OCI-LY1 (cell line): ENCODE data around the gene WNT6.

ENCODE experiments used
- H2AFZ ChIP-seq: fragments of 200-600 bp; sonication (generic), shearing (Covaris generic); 2 replicates; pipeline ENCODE4 v1.6.0; 2014; ENCODE audit warnings: antibody characterized with exemption, mild to moderate bottlenecking, low read length
- H3F3A ChIP-seq: fragments of 200-600 bp; sonication (generic), shearing (Covaris generic); 2 replicates; pipeline ENCODE4 v1.6.0; 2014; ENCODE audit warnings: mild to moderate bottlenecking, antibody characterized with exemption, low read length, moderate library complexity; ENCODE audit not compliant: insufficient read depth
- H3K27ac ChIP-seq: fragments of 200-600 bp; sonication (generic); 2 replicates; pipeline ENCODE4 v1.5.1; 2014; ENCODE audit warnings: low read length, mixed run types, mild to moderate bottlenecking, low read depth; ENCODE audit not compliant: poor library complexity, severe bottlenecking
- H3K27me3 ChIP-seq: fragments of 200-600 bp; sonication (generic); 2 replicates; pipeline ENCODE4 v1.6.0; 2014; ENCODE audit warnings: antibody characterized with exemption, mild to moderate bottlenecking, low read length, moderate library complexity; ENCODE audit not compliant: insufficient read depth
- H3K36me3 ChIP-seq: fragments of 200-600 bp; sonication (generic); 2 replicates; pipeline ENCODE4 v1.6.1; 2014; ENCODE audit warnings: mild to moderate bottlenecking, antibody characterized with exemption, low read length, moderate library complexity, mixed read lengths; ENCODE audit not compliant: insufficient read depth
- H3K4me1 ChIP-seq: fragments of 200-600 bp; sonication (generic); 2 replicates; pipeline ENCODE4 v1.5.1; 2014; ENCODE audit warnings: mild to moderate bottlenecking, low read length, moderate library complexity; ENCODE audit not compliant: insufficient read depth, severe bottlenecking
- H3K4me2 ChIP-seq: fragments of 200-600 bp; sonication (generic), shearing (Covaris generic); 2 replicates; pipeline ENCODE4 v1.6.1; 2014; ENCODE audit warnings: low read length
- H3K4me3 ChIP-seq: fragments of 200-600 bp; sonication (generic); 2 replicates; pipeline ENCODE4 v1.5.1; 2014; ENCODE audit warnings: low read length, low read depth, mild to moderate bottlenecking, mixed read lengths; ENCODE audit not compliant: poor library complexity, severe bottlenecking
- H3K79me2 ChIP-seq: fragments of 200-600 bp; shearing (Covaris generic); 2 replicates; pipeline ENCODE4 v1.6.1; 2016; ENCODE audit warnings: mixed run types, low read length, mixed read lengths; ENCODE audit not compliant: insufficient read depth
- H3K9ac ChIP-seq: fragments of 200-600 bp; sonication (generic), shearing (Covaris generic); 2 replicates; pipeline ENCODE4 v1.6.1; 2014; ENCODE audit warnings: mild to moderate bottlenecking, low read length, mixed read lengths
- H3K9me2 ChIP-seq: fragments of 200-600 bp; sonication (generic), shearing (Covaris generic); 2 replicates; pipeline ENCODE4 v1.6.1; 2014; ENCODE audit warnings: low read depth, mild to moderate bottlenecking, low read length, mixed read lengths
- H3K9me3 ChIP-seq: fragments of 200-600 bp; shearing (Covaris generic); 2 replicates; pipeline ENCODE4 v1.6.1; 2014; ENCODE audit warnings: low read length, mixed read lengths
- H4K20me1 ChIP-seq: fragments of 200-600 bp; sonication (generic), shearing (Covaris generic); 2 replicates; pipeline ENCODE4 v1.6.0; 2016; ENCODE audit warnings: mild to moderate bottlenecking, low read length; ENCODE audit not compliant: insufficient read depth
- EZH2 ChIP-seq: fragments of 200-600 bp; sonication (generic), shearing (Covaris generic); IDR thresholded peaks from 2 replicates; pipeline ENCODE4 v1.8.0; 2017; ENCODE audit warnings: borderline replicate concordance, mixed run types, mild to moderate bottlenecking, antibody characterized with exemption, low read length, moderate library complexity, mixed read lengths
- TF ChIP-seq, protein P1 (sequence below): fragments of 200-600 bp; sonication (generic), shearing (Covaris generic); IDR thresholded peaks from 2 replicates; pipeline ENCODE4 v1.5.1; 2017; ENCODE audit warnings: mild to moderate bottlenecking, antibody characterized with exemption, low read length, moderate library complexity, mixed read lengths

The WNT6 gene

DNA sequence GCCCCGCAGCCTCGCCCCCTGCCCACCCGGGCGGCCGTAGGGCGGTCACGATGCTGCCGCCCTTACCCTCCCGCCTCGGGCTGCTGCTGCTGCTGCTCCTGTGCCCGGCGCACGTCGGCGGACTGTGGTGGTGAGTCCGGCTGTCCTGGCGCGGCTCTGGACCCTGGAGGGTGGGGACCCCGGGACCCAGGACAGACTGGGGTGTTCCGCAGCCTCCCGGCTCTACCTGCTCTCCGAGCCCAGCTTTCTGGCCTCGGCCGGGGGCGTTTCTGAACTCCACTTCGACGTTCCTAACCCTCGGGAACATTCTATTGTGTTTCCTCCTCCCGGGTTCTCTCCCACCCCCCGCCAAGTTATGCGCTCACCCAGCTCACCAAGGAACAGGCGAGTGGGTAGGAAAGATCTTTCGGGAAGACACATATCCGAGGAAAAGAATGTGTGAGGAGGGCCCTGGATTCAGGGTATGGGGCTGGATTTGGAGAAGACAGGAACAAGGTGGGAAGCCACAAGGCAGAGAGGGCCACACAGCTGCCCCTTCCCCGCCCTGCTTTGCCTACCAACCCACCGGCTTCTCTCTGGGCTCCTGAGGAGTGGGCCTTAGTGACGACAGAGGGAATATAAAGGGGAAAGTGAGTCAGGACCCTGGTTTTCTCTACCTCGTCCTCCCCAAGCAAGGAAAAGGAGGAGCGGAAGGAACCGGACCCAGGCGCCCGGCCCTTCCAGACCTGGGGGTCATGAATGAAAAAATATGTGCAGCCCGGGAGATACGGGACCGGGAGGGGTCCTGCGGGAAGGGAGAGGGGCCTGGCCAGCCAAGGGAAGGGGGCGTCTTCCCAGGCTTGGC, 605 bp downstream of the WNT6 start:
- Histone ChIP-seq H3K4me2 (no peak overlapping the region), H2AFZ (no peak overlapping the region), H3K9ac (no peak overlapping the region), H4K20me1 (no peaks in the 10 kb centered on the region), H3K9me3 (no peaks in the 10 kb centered on the region), H3K4me1 (no peaks in the 10 kb centered on the region), H3K4me3 (no peak overlapping the region), H3F3A (no peaks in the 10 kb centered on the region), H3K27ac (no peak overlapping the region), H3K9me2 (no peaks in the 10 kb centered on the region), H3K27me3 (peaks cover 18% of the 10 kb centered on the region; the same call in 1 of the 2 replicates), H3K36me3 (no peaks in the 10 kb centered on the region), H3K79me2 (no peaks in the 10 kb centered on the region)
- TF ChIP-seq EZH2, result no peak
- TF ChIP-seq, protein P1, sequence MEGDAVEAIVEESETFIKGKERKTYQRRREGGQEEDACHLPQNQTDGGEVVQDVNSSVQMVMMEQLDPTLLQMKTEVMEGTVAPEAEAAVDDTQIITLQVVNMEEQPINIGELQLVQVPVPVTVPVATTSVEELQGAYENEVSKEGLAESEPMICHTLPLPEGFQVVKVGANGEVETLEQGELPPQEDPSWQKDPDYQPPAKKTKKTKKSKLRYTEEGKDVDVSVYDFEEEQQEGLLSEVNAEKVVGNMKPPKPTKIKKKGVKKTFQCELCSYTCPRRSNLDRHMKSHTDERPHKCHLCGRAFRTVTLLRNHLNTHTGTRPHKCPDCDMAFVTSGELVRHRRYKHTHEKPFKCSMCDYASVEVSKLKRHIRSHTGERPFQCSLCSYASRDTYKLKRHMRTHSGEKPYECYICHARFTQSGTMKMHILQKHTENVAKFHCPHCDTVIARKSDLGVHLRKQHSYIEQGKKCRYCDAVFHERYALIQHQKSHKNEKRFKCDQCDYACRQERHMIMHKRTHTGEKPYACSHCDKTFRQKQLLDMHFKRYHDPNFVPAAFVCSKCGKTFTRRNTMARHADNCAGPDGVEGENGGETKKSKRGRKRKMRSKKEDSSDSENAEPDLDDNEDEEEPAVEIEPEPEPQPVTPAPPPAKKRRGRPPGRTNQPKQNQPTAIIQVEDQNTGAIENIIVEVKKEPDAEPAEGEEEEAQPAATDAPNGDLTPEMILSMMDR, result no peak

DNA sequence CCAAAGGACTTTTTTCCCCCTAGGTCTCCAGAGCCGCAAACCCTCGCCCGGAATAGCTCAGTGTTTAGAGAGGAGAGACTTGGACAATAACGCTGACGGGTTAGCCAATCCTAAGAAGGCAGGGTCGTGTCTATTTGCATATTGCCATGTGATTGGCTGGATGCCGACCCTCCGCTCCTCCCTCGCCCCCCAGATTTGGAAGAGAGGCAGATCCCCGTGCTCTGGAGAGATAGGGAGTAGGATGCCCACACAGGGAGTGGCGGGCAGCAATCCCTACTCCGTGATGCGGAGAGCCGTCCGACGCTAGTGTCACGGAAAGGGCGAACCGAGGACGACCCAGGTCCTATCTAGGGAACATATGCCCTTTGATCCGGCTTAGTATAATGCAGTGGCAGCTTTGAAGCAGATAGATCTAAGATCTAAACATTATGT, 1.4 kb downstream of the WNT6 start:
- no peaks in the 10 kb centered on the region for H3K79me2 ChIP-seq
- no peaks in the 10 kb centered on the region for H3K36me3 ChIP-seq
- no peak overlapping the region for H3K27ac ChIP-seq
- H3F3A ChIP-seq, result no peaks in the 10 kb centered on the region
- peaks cover 13% of the 10 kb centered on the region; the same call in 1 of the 2 replicates for H3K27me3 ChIP-seq
- H3K4me2 ChIP-seq, result no peak overlapping the region
- TF ChIP-seq, protein P1, result no peak
- TF ChIP-seq EZH2, result no peak
- H3K9me3 ChIP-seq, result no peaks in the 10 kb centered on the region
- H3K4me3 ChIP-seq, result no peak overlapping the region
- H3K9ac ChIP-seq, result no peak overlapping the region
- H2AFZ ChIP-seq, result no peak overlapping the region
- no peaks in the 10 kb centered on the region for H3K9me2 ChIP-seq
- no peaks in the 10 kb centered on the region for H4K20me1 ChIP-seq
- H3K4me1 ChIP-seq, result no peaks in the 10 kb centered on the region

DNA sequence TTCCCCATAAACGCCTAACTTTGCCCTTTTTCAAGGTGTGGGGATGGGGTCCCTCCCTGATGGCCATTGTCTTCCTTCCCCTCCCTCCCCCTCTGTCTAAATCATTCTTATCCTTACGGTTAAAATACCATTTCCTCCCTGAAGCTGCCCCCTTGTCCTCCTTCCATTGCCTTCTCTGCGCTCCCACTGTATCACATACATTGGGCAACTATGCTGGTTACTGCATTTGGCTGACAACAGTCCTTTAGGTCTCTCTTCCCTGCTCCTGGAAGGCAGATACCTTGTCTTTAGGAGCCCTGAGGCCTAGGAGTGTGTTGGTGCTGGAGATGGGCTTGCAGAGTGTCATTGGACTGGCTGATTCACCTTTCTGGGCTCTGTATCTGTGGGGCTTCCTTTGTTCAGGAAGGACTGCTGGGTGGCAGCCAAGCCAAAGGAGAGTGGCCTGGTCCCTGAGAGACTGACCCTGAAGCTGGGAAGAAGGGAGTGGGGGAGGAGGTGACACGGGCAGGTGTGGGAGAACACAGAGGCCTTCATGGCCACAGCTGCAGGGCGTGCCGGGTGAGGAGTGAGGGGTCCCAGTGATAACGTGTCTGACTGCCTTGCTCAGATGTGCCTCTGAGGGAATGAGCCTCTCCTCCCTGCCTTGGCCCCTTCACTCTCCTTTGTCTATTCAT, 2.2 kb downstream of the WNT6 start:
- no peak overlapping the region for H3K4me2 ChIP-seq
- no peak overlapping the region for H3K9ac ChIP-seq
- no peak overlapping the region for H3K27ac ChIP-seq
- H3K27me3 ChIP-seq, result peaks cover 13% of the 10 kb centered on the region; the same call in 1 of the 2 replicates
- no peaks in the 10 kb centered on the region for H3K36me3 ChIP-seq
- H3K4me3 ChIP-seq, result no peak overlapping the region
- H2AFZ ChIP-seq, result no peak overlapping the region
- H3K4me1 ChIP-seq, result no peaks in the 10 kb centered on the region
- H3K9me2 ChIP-seq, result no peaks in the 10 kb centered on the region
- no peaks in the 10 kb centered on the region for H3K9me3 ChIP-seq
- TF ChIP-seq EZH2, result no peak
- TF ChIP-seq, protein P1, result no peak
- H4K20me1 ChIP-seq, result no peaks in the 10 kb centered on the region
- no peaks in the 10 kb centered on the region for H3F3A ChIP-seq
- no peaks in the 10 kb centered on the region for H3K79me2 ChIP-seq
